H1 (cell line): ENCODE measurements around the gene BIRC2. TPM values are rescaled to one million over a fixed set of nuclear protein-coding genes. Genes with fewer than 3 reads are reported as not detected.

Experiments used
- CTCF ChIA-PET: fragments of 300-600 bp; sonication (Branson Sonifier 250); formaldehyde crosslinking; loops from one replicate; lab custom pipeline; 2021; ENCODE audit not compliant: partially characterized antibody; lab: Charles Lee
- POLR2A ChIA-PET: fragments of 300-600 bp; sonication (Branson Sonifier 250); formaldehyde crosslinking; loops from one replicate; lab custom pipeline; 2021; ENCODE audit warnings: inconsistent platforms; ENCODE audit not compliant: partially characterized antibody; lab: Charles Lee
- DNase-seq, 2 experiments: peaks; one replicate each; pipeline versions ENCODE4 v3.0.0 to v3.0.0-alpha.2; 2010 to 2022; ENCODE audit warnings: low spot score in 2 of 2, low read depth in 1 of 2, mixed read lengths in 1 of 2
- FAIRE-seq: peaks from 2 replicates; lab custom pipeline; 2011; peaks lifted over from hg19 to GRCh38; lab: Jason Lieb, UNC
- H2AFZ ChIP-seq: 2 replicates; pipeline ENCODE4 v1.8.1; 2012; ENCODE audit warnings: low read length, inconsistent platforms
- H2AK5ac ChIP-seq: 2 replicates; pipeline ENCODE4 v1.6.1; 2013; ENCODE audit warnings: low read depth, low read length
- H2BK120ac ChIP-seq: replicated peaks from 2 replicates; pipeline ENCODE3; 2013; ENCODE audit warnings: low read depth, low read length, inconsistent platforms
- H2BK12ac ChIP-seq: 2 replicates; pipeline ENCODE4 v1.6.1; 2013; ENCODE audit warnings: low read depth, low read length
- H2BK15ac ChIP-seq: 2 replicates; pipeline ENCODE4 v1.6.1; 2013; ENCODE audit warnings: low read length
- H2BK20ac ChIP-seq: 2 replicates; pipeline ENCODE4 v1.6.1; 2013; ENCODE audit warnings: low read length
- H2BK5ac ChIP-seq: 2 replicates; pipeline ENCODE4 v1.6.1; 2013; ENCODE audit warnings: low read depth, low read length
- H3K14ac ChIP-seq: 2 replicates; pipeline ENCODE4 v1.6.1; 2013; ENCODE audit warnings: inconsistent platforms; ENCODE audit not compliant: insufficient read length
- H3K18ac ChIP-seq: 2 replicates; pipeline ENCODE4 v1.6.1; 2013; ENCODE audit warnings: low read length; ENCODE audit errors: extremely low read depth
- H3K23ac ChIP-seq: 2 replicates; pipeline ENCODE4 v1.6.1; 2013; ENCODE audit warnings: inconsistent platforms; ENCODE audit not compliant: insufficient read length
- H3K23me2 ChIP-seq: 2 replicates; pipeline ENCODE4 v1.6.1; 2013; ENCODE audit warnings: low read depth, low read length
- H3K27ac ChIP-seq: 2 replicates; pipeline ENCODE4 v1.6.1; 2011; ENCODE audit warnings: low read depth, low read length, inconsistent platforms
- H3K27me3 ChIP-seq, 4 experiments: replicated peaks in 1 of 4; 1 replicate in 1 of 4; 2 replicates in 3 of 4; pipeline versions ENCODE4 v1.6.1 to v1.8.1; 2011 to 2013; ENCODE audit warnings: low read length in 3 of 4, mild to moderate bottlenecking in 3 of 4, inconsistent platforms in 2 of 4, mixed read lengths in 2 of 4, moderate library complexity in 1 of 4; ENCODE audit not compliant: control insufficient read depth in 3 of 4, insufficient read depth in 3 of 4; ENCODE audit errors: extremely low read depth in 1 of 4
- H3K36me3 ChIP-seq, 4 experiments: 2 replicates each; pipeline versions ENCODE4 v1.6.1 to v1.8.1; 2011 to 2013; ENCODE audit warnings: mild to moderate bottlenecking in 4 of 4, low read length in 3 of 4, moderate library complexity in 2 of 4, control low read depth in 1 of 4, inconsistent platforms in 1 of 4; ENCODE audit not compliant: insufficient read depth in 4 of 4, control insufficient read depth in 2 of 4
- H3K4ac ChIP-seq: replicated peaks from 2 replicates; pipeline ENCODE3; 2013; ENCODE audit warnings: low read length, low read depth, mixed read lengths, inconsistent platforms; ENCODE audit not compliant: insufficient read length
- H3K4me1 ChIP-seq, 4 experiments: replicated peaks in 1 of 4; 1 replicate in 1 of 4; 2 replicates in 3 of 4; pipeline versions ENCODE4 v1.6.1 to v1.8.1; 2011 to 2013; ENCODE audit warnings: low read length in 3 of 4, inconsistent platforms in 2 of 4, mixed read lengths in 1 of 4; ENCODE audit not compliant: insufficient read depth in 4 of 4, control insufficient read depth in 3 of 4
- H3K4me2 ChIP-seq, 2 experiments: 2 replicates each; pipeline versions ENCODE4 v1.6.1 to v1.8.1; 2011 to 2013; ENCODE audit warnings: low read depth in 2 of 2, low read length in 2 of 2, control low read depth in 1 of 2, inconsistent platforms in 1 of 2, mild to moderate bottlenecking in 1 of 2; ENCODE audit not compliant: insufficient read depth in 1 of 2
- H3K4me3 ChIP-seq, 4 experiments: fragments of 200-600, 300-600 bp in 1 of 4; sonication (generic), shearing (Covaris generic), sonication (Bioruptor Twin) in 1 of 4; 2 replicates each; pipeline versions ENCODE4 v1.5.1 to v1.8.1; 2011 to 2016; ENCODE audit warnings: low read length in 4 of 4, low read depth in 3 of 4, control low read depth in 2 of 4, inconsistent platforms in 2 of 4, mild to moderate bottlenecking in 2 of 4, mixed read lengths in 1 of 4, moderate library complexity in 1 of 4; ENCODE audit not compliant: insufficient read depth in 2 of 4; ENCODE audit errors: extremely low read depth in 1 of 4
- H3K56ac ChIP-seq: replicated peaks from 2 replicates; pipeline ENCODE3; 2013; ENCODE audit warnings: low read depth, mild to moderate bottlenecking, mixed read lengths, low read length, inconsistent platforms; ENCODE audit not compliant: insufficient read length
- H3K79me1 ChIP-seq: 2 replicates; pipeline ENCODE4 v1.6.1; 2013; ENCODE audit warnings: low read depth, low read length, control low read depth
- H3K79me2 ChIP-seq, 2 experiments: 2 replicates each; pipeline versions ENCODE4 v1.6.1 to v1.8.1; 2012 to 2013; ENCODE audit warnings: low read length in 2 of 2, mild to moderate bottlenecking in 2 of 2, inconsistent platforms in 1 of 2; ENCODE audit not compliant: insufficient read depth in 2 of 2, control insufficient read depth in 1 of 2
- H3K9ac ChIP-seq, 4 experiments: replicated peaks in 1 of 4; 1 replicate in 1 of 4; 2 replicates in 3 of 4; pipeline versions ENCODE4 v1.6.1 to v1.8.1; 2011 to 2013; ENCODE audit warnings: low read depth in 3 of 4, low read length in 3 of 4, control low read depth in 2 of 4, mild to moderate bottlenecking in 2 of 4, moderate library complexity in 2 of 4, inconsistent platforms in 1 of 4; ENCODE audit errors: extremely low read depth in 1 of 4
- H3K9me3 ChIP-seq, 2 experiments: 2 replicates each; pipeline versions ENCODE4 v1.6.1 to v1.8.1; 2012 to 2013; ENCODE audit warnings: mild to moderate bottlenecking in 2 of 2, moderate library complexity in 2 of 2, control low read depth in 1 of 2, inconsistent platforms in 1 of 2, low read depth in 1 of 2, low read length in 1 of 2, mixed read lengths in 1 of 2; ENCODE audit not compliant: insufficient read depth in 2 of 2
- H4K20me1 ChIP-seq, 2 experiments: replicated peaks in 1 of 2; 2 replicates each; pipeline versions ENCODE3 to v1.8.1; 2011 to 2013; ENCODE audit warnings: inconsistent platforms in 2 of 2, low read length in 2 of 2, mild to moderate bottlenecking in 1 of 2; ENCODE audit not compliant: insufficient read depth in 2 of 2, control insufficient read depth in 1 of 2
- H4K5ac ChIP-seq: 2 replicates; pipeline ENCODE4 v1.6.1; 2013; ENCODE audit warnings: low read length, low read depth, mixed read lengths, inconsistent platforms; ENCODE audit not compliant: insufficient read length
- H4K8ac ChIP-seq: 2 replicates; pipeline ENCODE4 v1.8.0; 2013; ENCODE audit warnings: mild to moderate bottlenecking, moderate library complexity, low read length, inconsistent platforms; ENCODE audit not compliant: insufficient read depth; ENCODE audit errors: extremely low read depth
- H4K91ac ChIP-seq: replicated peaks from 2 replicates; pipeline ENCODE3; 2013; ENCODE audit warnings: low read length, mixed read lengths, inconsistent platforms; ENCODE audit not compliant: insufficient read length
- ASH2L ChIP-seq: fragments of 200-600, 300-600 bp; sonication (generic); IDR thresholded peaks from one replicate; pipeline ENCODE4 v1.7.1; 2017; ENCODE audit warnings: low read length
- BCL11A ChIP-seq, 2 experiments: IDR thresholded peaks; one replicate each; pipeline ENCODE4 v1.6.1; 2011; ENCODE audit warnings: low read depth in 2 of 2, low read length in 2 of 2, mild to moderate bottlenecking in 2 of 2
- CBX5 ChIP-seq: fragments of 300-800, 300-1000 bp; sonication (generic); IDR thresholded peaks from 2 replicates; pipeline ENCODE4 v1.7.1; 2016; ENCODE audit warnings: antibody characterized with exemption, low read length, low read depth
- CBX8 ChIP-seq: fragments of 300-800, 300-1000 bp; sonication (generic); IDR thresholded peaks from 2 replicates; pipeline ENCODE4 v1.7.1; 2016; ENCODE audit warnings: low read depth, low read length, borderline replicate concordance
- CHD1 ChIP-seq: IDR thresholded peaks from 2 replicates; pipeline ENCODE4 v1.6.1; 2012; ENCODE audit warnings: low read depth, low read length, improper control_type of control experiment
- GTF2F1 ChIP-seq: IDR thresholded peaks from 2 replicates; pipeline ENCODE4 v1.6.1; 2012; ENCODE audit warnings: low read depth, low read length, improper control_type of control experiment, borderline replicate concordance
- JUND ChIP-seq: IDR thresholded peaks from 2 replicates; pipeline ENCODE4 v1.6.1; 2011; ENCODE audit warnings: mild to moderate bottlenecking, improper control_type of control experiment, low read length
- POLR2A ChIP-seq, 2 experiments: IDR thresholded peaks; 1 replicate in 1 of 2; 2 replicates in 1 of 2; pipeline ENCODE4 v1.6.1; 2011; ENCODE audit warnings: low read depth in 2 of 2, low read length in 2 of 2, mild to moderate bottlenecking in 2 of 2; ENCODE audit errors: control extremely low read depth in 1 of 2
- RFX5 ChIP-seq: IDR thresholded peaks from 2 replicates; pipeline ENCODE4 v1.6.1; 2011; ENCODE audit warnings: low read depth, low read length, improper control_type of control experiment, borderline replicate concordance
- SP1 ChIP-seq: IDR thresholded peaks from 2 replicates; pipeline ENCODE4 v1.6.1; 2011; ENCODE audit warnings: low read depth, low read length
- SP4 ChIP-seq: IDR thresholded peaks from 2 replicates; pipeline ENCODE4 v1.6.1; 2012; ENCODE audit warnings: low read length, inconsistent platforms
- SUZ12 ChIP-seq: fragments of 200-600 bp; sonication (generic); IDR thresholded peaks from 2 replicates; pipeline ENCODE4 v1.6.1; 2012; ENCODE audit warnings: mild to moderate bottlenecking, inconsistent platforms, low read length, moderate library complexity, mixed read lengths
- ZNF274 ChIP-seq: IDR thresholded peaks from 2 replicates; pipeline ENCODE4 v1.7.0; 2012; ENCODE audit warnings: low read length, borderline replicate concordance; ENCODE audit errors: extremely low read depth
- WGBS, 2 experiments: shearing (Covaris generic) in 1 of 2; methylation state at CpG; one replicate each; pipeline versions ENCODE4 v1.1.6 to v1.1.7; 2013 to 2015; ENCODE audit warnings: low lambda C conversion rate in 2 of 2, mixed read lengths in 2 of 2, inconsistent platforms in 1 of 2, low coverage in 1 of 2, missing lambda C conversion rate in 1 of 2; ENCODE audit not compliant: insufficient replicate concordance in 2 of 2, insufficient coverage in 1 of 2, insufficient read length in 1 of 2; ENCODE audit errors: extremely low coverage in 1 of 2, missing lambda C conversion rate in 1 of 2; 5-methylcytosine and 5-hydroxymethylcytosine counted together
- polyA plus RNA-seq, 7 experiments: library from polyadenylated mRNA; depleted of rRNA in 3 of 7; stranded (reverse) in 5 of 7; unstranded in 2 of 7; fragments of >200 nt in 5 of 7; fragments of 200-250 nt in 2 of 7; gene quantifications; 1 replicate in 5 of 7; 2 replicates in 1 of 7; 4 replicates in 1 of 7; pipeline versions ENCODE4 v1.2.1 to v1.2.3, GENCODE V29; 2011 to 2013; ENCODE audit warnings: missing spikeins in 2 of 7, mixed read lengths in 2 of 7
- total RNA-seq: library from RNA; stranded (reverse); fragmentation: NEBNext Ultra II Directional; extraction: Animal tissue kit (Norgen Biotek cat#: 25700); gene quantifications from 2 replicates; pipeline ENCODE4 v1.2.1, GENCODE V29; 2021

Gene BIRC2
- total and polyA plus RNA-seq, 2 of the 8 experiments (the other 6 are each of a cell fraction or from before 2014, with no cell fraction given), result 18.4 to 24.7 TPM

DNA sequence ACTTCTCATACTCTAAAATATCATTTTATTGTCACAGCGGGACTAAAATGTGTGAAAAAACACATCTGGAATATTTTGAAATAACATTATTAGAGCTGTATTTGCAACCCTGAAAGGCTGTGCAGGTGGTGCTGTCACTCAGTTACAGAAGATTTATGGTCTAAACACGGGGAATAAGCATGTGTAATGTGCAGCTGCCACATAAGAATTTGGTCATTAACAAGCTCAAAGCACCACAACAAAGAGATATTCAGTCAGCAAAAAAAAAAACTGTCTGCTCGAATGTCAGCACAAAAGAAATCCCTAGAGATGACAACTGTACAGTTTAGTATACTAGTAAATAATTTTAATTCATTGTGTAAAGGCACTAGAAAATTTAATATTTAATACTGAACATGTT lies 74.2 kb downstream of the BIRC2 start:
- Histone ChIP-seq H3K27me3 (no peaks in the 10 kb centered on the region), H3K4me2 (no peak overlapping the region), H3K23me2 (no peaks in the 10 kb centered on the region), H3K23ac (no peak overlapping the region)
- no peak for TF ChIP-seq CBX5
- no peak for TF ChIP-seq BCL11A (IDR thresholded peaks at IDR 0.05; ENCODE audit: low read depth in 2 of 2, low read length in 2 of 2)
- no peak for TF ChIP-seq SP4
- no peak for TF ChIP-seq CHD1
- no peak for TF ChIP-seq SP1
- no peak for TF ChIP-seq POLR2A (IDR thresholded peaks at IDR 0.05; ENCODE audit: control extremely low read depth in 1 of 2, low read depth in 2 of 2, low read length in 2 of 2)
- no peak for TF ChIP-seq RFX5
- TF ChIP-seq ASH2L, result no peak
- TF ChIP-seq CBX8, result no peak
- TF ChIP-seq SUZ12, result no peak
- TF ChIP-seq GTF2F1, result no peak
- no peak for TF ChIP-seq ZNF274
- no peak for TF ChIP-seq JUND
- TF ChIP-seq, all 59 proteins: peak for 0
- H3K79me2 ChIP-seq, result peaks cover 0 to 24% of the 10 kb centered on the region in 2 experiments; a peak in 2 of 4 replicates
- H3K14ac ChIP-seq, result no peak overlapping the region
- WGBS, 2 experiments, result 79% methylated on average over 3 of the region's 3 CpGs; no CpG with 5 or more reads in 1 of the 2 experiments
- no peak overlapping the region for H2BK12ac ChIP-seq
- no peaks in the 10 kb centered on the region for H4K20me1 ChIP-seq
- no peaks in the 10 kb centered on the region; a peak in 1 of 8 replicates for H3K36me3 ChIP-seq
- DNase-seq (no peak), FAIRE-seq (no peak)
- H2BK5ac ChIP-seq, result no peak overlapping the region
- no peak overlapping the region for H4K5ac ChIP-seq
- no peak overlapping the region for H3K4ac ChIP-seq
- H3K18ac ChIP-seq, result no peak overlapping the region
- no peak overlapping the region for H2BK20ac ChIP-seq
- no peak overlapping the region for H4K91ac ChIP-seq
- CTCF ChIA-PET, result interaction anchor here (1.0 to 1.2 kb wide), 2 partner anchors 29 to 55 kb away, joined by 3 read pairs; no protein-coding TSS in a partner anchor
- no peaks in the 10 kb centered on the region for H3K4me1 ChIP-seq
- peaks cover 3% of the 10 kb centered on the region for H3K79me1 ChIP-seq
- no peak overlapping the region for H3K9ac ChIP-seq
- no peak overlapping the region for H3K4me3 ChIP-seq
- no peaks in the 10 kb centered on the region for H3K9me3 ChIP-seq
- POLR2A ChIA-PET, result interaction anchor here (0.6 kb wide), 1 partner anchor 11 kb away, joined by 3 read pairs; no protein-coding TSS in a partner anchor
- H3K27ac ChIP-seq, result no peak overlapping the region
- no peak overlapping the region for H2BK120ac ChIP-seq
- H4K8ac ChIP-seq, result no peak overlapping the region
- H3K56ac ChIP-seq, result no peak overlapping the region
- H2AFZ ChIP-seq, result no peak overlapping the region
- no peak overlapping the region for H2AK5ac ChIP-seq
- H2BK15ac ChIP-seq, result no peak overlapping the region
